ENCODE results near the gene SMIM34. TPM values are rescaled to one million over a fixed set of nuclear protein-coding genes. Genes with fewer than 3 reads are reported as not detected.
"Not testable (repeated sequence)": the region's sequence is repeated elsewhere in the genome, so short reads cannot be mapped to it uniquely, and the experiment has no call there.

SMIM34 gene
- total RNA-seq, 1 donor from 2014 or later, result not detected

DNA sequence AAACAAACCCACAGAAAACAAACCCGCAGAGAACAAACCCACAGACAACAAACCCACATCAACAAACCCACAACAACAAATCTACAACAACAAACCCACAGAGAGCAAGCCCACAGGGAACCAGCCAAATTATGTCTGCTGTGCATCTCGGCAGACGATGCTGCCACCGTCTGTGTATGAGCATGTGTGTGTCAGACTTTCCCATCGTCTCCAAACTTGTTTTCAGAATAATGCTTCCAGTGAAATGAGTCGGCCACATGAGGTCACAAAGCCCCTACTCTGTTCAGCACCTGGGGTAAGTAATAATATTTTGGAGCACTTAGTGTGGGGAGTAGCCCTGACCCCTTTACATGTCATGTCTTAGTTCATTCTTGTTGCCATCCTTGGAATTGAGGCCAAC lies 17.6 kb downstream of the SMIM34 start:
- H3K9me3 ChIP-seq; H3K4me1 ChIP-seq; H3K27me3 ChIP-seq; intact Hi-C loops (cut with DNase I); DNase-seq (ENCODE audit: extremely low spot score in 2 of 2); H3K36me3 ChIP-seq; H3K4me3 ChIP-seq; H3K27ac ChIP-seq: not testable (repeated sequence)

DNA sequence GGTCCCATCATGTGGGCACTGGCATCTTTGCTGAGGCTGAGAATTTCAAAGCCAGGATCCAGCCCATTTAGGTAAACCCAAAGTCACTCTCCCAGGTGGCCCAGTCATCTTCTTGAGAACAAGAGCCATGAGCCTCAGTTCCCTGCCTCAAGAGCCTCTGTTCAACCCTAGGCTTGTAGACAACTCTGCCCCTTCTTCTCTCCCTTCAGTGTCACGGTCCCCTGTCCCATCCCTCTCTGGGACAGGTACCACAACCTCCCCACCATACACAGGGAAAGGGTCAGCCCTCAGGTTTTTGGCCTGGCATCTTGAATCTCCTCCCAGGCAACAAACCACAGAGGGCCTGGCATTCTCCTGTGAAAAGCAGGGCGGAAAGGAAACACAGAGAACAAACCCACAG lies 18.1 kb downstream of the SMIM34 start:
- intact Hi-C loops (cut with DNase I); H3K4me1 ChIP-seq; H3K27ac ChIP-seq; H3K4me3 ChIP-seq; H3K27me3 ChIP-seq; DNase-seq (ENCODE audit: extremely low spot score in 2 of 2); H3K36me3 ChIP-seq; H3K9me3 ChIP-seq: not testable (repeated sequence)

DNA sequence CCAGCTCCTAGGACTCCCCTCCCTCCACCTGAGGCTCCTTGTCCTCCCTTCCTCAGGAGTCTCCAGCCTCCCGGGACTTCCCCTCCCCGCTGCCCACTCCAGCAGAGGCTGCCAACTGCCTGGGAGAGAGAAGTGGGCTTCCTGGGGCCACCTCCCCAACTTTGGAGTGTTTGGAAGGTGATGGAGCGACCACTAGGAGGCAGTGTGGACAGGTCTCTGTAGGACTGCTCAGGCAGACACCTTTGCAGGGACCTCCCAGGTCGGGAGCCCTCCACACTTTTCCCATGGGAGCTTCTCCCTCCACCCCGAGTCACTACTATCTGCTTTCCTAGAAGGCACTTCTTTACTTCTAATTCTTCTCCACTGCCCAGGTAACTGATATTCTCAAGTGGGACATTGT lies 19.0 kb downstream of the SMIM34 start:
- DNase-seq (ENCODE audit: extremely low spot score in 2 of 2); H3K9me3 ChIP-seq; H3K27me3 ChIP-seq; H3K36me3 ChIP-seq; H3K4me3 ChIP-seq; intact Hi-C loops (cut with DNase I); H3K4me1 ChIP-seq; H3K27ac ChIP-seq: not testable (repeated sequence)

DNA sequence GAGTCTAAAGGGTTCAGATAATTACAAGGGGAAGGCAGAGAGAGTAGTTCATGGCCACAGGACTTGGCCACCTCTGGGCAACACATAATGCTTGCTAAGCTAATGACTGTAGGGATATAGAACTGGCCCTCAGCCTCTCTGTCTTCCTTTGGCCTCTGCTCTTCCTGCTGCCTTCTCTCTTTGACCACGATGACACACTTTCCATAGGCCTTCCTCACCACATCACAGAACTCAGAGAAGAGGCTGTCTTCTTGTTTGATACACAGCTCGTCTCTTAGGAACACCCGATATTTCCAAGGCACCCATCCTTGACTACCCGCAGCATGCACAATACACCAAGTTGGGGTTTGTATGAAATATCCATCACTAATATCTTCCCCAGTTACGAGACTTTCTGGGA lies 23.2 kb downstream of the SMIM34 start:
- intact Hi-C loops (cut with DNase I); DNase-seq (ENCODE audit: extremely low spot score in 2 of 2): not testable (repeated sequence)

DNA sequence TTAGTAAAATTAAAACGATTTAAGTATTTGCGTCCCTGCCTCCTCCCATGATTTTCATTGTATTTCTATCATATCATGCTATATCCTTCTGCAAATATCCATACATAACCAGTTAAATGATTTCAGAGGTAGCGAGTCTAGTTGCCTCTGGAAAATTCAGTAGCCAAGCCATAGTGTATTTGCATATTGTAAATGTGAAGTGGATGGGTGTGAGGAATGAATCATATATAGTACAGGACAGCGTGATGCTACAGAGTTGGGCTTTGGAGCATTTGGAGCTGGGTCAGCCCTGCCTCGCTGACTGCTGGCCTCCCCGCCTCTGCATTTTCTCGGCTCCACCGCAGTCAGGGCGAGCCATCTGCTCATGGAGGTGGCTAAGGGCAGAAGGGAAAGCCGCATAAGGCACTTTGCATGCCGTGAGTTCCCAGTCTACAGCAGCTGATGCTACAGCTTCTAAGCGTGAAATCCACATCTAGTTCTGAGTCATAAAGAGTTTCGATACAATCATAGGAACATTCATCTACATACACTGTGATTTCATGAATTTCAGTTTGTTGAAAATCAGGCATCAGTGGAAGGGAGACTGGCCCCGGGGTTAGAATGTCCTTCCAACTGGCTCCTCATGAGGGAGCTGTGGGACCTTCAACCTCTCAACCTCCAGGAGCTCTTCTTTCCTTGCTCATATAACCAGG lies 39.9 kb downstream of the SMIM34 start:
- H3K9me3 ChIP-seq; intact Hi-C loops (cut with DNase I): not testable (repeated sequence)

More for the DNA sequence above, 23.2 kb downstream of the SMIM34 start:
- not testable (repeated sequence) for H3K27ac ChIP-seq, H3K4me3 ChIP-seq, H3K27me3 ChIP-seq, H3K36me3 ChIP-seq, H3K4me1 ChIP-seq, H3K9me3 ChIP-seq

DNA sequence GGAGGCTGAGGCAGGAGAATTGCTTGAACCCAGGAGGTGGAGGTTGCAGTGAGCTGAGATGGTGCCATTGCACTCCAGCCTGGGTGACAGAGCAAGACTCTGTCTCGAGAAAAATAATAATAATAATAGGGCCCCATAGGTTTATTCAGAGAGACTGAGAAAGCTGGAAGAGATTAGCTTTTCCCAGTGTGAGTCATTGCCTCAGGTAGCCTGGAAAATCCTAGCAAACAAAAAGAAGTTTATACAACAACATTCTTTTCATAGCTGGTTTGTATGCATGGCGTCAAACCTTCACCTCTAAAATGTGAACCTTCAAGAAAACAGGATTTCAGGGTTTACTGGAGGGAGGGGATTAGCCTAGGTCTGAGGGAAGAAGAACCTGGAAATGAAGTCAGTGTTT lies 40.6 kb downstream of the SMIM34 start:
- H3K27me3 ChIP-seq; intact Hi-C loops (cut with DNase I); H3K27ac ChIP-seq; H3K9me3 ChIP-seq; H3K4me1 ChIP-seq; DNase-seq (ENCODE audit: extremely low spot score in 2 of 2); H3K4me3 ChIP-seq; H3K36me3 ChIP-seq: not testable (repeated sequence)

More for the DNA sequence above, 39.9 kb downstream of the SMIM34 start:
- DNase-seq (ENCODE audit: extremely low spot score in 2 of 2); H3K36me3 ChIP-seq; H3K27me3 ChIP-seq; H3K4me1 ChIP-seq; H3K4me3 ChIP-seq; H3K27ac ChIP-seq: not testable (repeated sequence)

DNA sequence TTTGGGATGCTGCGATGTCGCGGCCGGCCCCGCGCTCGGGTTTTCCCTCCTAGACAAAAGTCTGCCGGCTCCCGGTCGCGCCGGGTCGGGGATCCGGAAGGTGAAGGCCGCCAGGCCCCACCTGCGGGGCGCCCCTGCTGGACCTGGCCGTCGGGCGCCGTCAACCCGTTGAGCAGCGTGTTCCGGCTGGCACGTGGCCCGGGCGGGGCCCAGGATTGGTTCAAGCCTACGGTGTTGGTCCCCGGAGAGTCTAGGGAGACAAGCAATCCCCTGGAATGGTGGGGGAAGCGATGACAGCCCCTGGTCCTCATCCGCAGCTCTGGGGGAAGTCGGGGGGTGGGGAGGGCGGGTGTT lies 48.2 kb downstream of the SMIM34 start:
- H3K4me1 ChIP-seq; H3K9me3 ChIP-seq; H3K27me3 ChIP-seq; DNase-seq (ENCODE audit: extremely low spot score in 2 of 2); H3K36me3 ChIP-seq; intact Hi-C loops (cut with DNase I); H3K27ac ChIP-seq; H3K4me3 ChIP-seq: not testable (repeated sequence)

DNA sequence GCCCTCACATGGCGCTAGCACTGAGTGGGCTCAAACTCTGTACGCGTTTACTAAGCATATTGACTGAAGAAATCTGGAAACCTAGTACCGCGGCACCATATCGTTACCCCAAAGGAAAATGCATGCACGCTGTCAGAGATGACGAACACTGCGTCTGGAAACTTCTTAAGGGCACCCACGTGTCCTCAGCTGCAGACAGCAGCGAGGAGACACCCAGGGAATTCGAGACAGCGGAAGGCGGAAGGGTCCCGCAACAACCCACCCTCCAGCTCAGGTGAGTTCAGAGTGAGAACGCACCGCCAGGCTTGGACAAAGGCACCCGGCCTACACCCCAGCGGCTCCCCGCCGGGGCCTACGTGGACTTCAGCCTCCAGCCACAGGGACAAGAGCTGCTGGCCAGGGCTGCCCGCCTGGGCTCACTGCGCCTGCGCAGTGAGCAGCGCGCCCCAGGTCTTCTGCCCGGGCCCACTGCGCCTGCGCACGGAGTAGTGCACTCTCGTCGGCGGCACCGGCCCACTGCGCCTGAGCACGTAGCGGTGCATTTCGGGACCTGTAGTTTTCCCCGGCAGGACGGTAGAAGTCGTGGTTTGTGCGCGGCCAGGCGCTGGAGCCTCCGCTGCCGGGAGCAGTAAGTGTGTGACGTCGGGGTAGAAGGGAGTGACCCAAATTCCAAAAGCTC lies 48.7 kb downstream of the SMIM34 start, which contains the start of gene SMIM11:
Gene SMIM11, plus strand, starts transcription at position 568 of the 679 bp plus-strand sequence. CDS start 3,998 bp downstream, outside the sequence.
- H3K4me3 ChIP-seq; H3K4me1 ChIP-seq; H3K27me3 ChIP-seq; H3K36me3 ChIP-seq; DNase-seq (ENCODE audit: extremely low spot score in 2 of 2); intact Hi-C loops (cut with DNase I); H3K9me3 ChIP-seq; H3K27ac ChIP-seq: not testable (repeated sequence)

DNA sequence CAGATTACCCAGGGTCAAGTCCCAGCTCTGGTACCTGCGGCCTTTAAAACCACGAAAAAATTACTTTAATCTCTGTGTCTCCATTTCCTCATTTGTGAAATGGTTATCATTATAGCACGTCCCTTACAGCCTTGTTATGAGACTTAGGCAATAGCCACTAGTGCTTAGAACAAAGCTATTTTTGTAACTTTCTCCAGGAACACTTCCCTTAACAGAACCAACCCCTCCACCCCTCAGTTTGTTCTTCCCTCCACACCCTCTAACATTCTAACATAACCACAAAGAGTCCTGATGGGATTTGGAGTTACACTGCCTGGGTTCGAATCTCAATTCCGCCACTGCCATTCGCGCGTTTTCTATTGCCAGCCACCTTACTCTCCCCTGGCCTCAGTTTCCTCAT lies 49.3 kb downstream of the SMIM34 start:
- H3K4me3 ChIP-seq; intact Hi-C loops (cut with DNase I); H3K9me3 ChIP-seq; DNase-seq (ENCODE audit: extremely low spot score in 2 of 2); H3K27ac ChIP-seq; H3K36me3 ChIP-seq; H3K27me3 ChIP-seq; H3K4me1 ChIP-seq: not testable (repeated sequence)

DNA sequence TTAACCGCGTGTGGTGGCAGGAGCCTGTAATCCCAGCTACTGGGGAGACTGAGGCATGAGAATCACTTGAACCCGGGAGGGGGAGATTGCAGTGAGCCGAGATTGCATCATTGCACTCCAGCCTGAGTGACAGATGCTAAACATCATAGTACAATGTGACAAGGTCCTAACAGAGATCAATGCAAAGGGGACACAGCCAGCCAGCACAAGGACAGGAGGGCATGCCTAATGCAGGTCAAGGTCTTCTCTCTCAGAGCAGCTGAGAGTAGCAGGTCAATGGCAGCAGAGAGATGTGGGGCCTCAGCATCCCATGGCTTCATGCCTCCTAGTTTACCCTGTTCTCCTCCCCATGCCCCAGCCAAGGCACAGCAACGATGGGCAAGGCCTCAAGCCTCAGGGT lies 51.4 kb downstream of the SMIM34 start:
- no peaks in the 10 kb centered on the region for H3K4me1 ChIP-seq
- H3K9me3 ChIP-seq, result no peaks in the 10 kb centered on the region
- DNase-seq (ENCODE audit: extremely low spot score in 2 of 2), result peak in 1 of 2 donors; percentile 52
- TF ChIP-seq POLR2AphosphoS5 (IDR thresholded peaks at IDR 0.05; ENCODE audit: insufficient read depth in 1 of 2, low read depth in 1 of 2) (no peak), POLR2A (IDR thresholded peaks at IDR 0.05) (no peak)
- TF ChIP-seq, protein P1, sequence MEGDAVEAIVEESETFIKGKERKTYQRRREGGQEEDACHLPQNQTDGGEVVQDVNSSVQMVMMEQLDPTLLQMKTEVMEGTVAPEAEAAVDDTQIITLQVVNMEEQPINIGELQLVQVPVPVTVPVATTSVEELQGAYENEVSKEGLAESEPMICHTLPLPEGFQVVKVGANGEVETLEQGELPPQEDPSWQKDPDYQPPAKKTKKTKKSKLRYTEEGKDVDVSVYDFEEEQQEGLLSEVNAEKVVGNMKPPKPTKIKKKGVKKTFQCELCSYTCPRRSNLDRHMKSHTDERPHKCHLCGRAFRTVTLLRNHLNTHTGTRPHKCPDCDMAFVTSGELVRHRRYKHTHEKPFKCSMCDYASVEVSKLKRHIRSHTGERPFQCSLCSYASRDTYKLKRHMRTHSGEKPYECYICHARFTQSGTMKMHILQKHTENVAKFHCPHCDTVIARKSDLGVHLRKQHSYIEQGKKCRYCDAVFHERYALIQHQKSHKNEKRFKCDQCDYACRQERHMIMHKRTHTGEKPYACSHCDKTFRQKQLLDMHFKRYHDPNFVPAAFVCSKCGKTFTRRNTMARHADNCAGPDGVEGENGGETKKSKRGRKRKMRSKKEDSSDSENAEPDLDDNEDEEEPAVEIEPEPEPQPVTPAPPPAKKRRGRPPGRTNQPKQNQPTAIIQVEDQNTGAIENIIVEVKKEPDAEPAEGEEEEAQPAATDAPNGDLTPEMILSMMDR (IDR thresholded peaks at IDR 0.05), result no peak
- H3K27me3 ChIP-seq, result no peaks in the 10 kb centered on the region
- intact Hi-C loops (cut with DNase I), result no loop called here
- no peak overlapping the region for H3K4me3 ChIP-seq
- H3K27ac ChIP-seq, result no peak overlapping the region
- H3K36me3 ChIP-seq, result no peaks in the 10 kb centered on the region
